Measurements from ENCODE around the gene NCOR2. TPM values are rescaled to one million over a fixed set of nuclear protein-coding genes. Genes with fewer than 3 reads are reported as not detected.

Gene NCOR2
- polyA plus RNA-seq, 1 donor from 2014 or later, result 4.8 TPM

DNA sequence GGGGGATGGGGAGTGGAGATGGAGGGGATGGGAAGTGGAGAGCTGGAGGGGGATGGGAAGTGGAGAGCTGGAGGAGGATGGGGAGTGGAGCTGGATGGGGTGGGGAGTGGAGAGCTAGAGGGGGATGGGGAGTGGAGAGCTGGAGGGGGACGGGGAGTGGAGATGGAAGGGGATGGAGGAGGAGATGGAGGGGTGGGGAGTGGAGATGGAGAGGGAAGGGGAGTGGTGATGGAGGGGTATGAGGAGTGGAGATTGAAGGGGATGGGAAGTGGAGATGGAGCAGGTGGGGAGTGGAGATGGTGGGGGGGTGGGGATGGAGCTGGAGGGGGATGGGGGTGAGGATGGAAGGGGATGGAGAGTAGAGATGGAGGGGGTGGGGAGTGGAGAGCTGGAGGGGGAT is 26.1 kb downstream of the NCOR2 start:
- Histone ChIP-seq H3K79me2 (replicated peaks; ENCODE audit: insufficient read depth, low read length) (peaks cover 26% of the 10 kb centered on the region), H3K4me3 (ENCODE audit: low read length) (no peak overlapping the region), H3K36me3 (ENCODE audit: insufficient read depth, low read length) (no peaks in the 10 kb centered on the region), H3K27me3 (ENCODE audit: insufficient read depth, low read depth, low read length) (no peaks in the 10 kb centered on the region), H3K27ac (ENCODE audit: low read length) (no peak overlapping the region), H3K9me3 (ENCODE audit: low read length) (no peaks in the 10 kb centered on the region), H3K4me2 (ENCODE audit: low read length) (no peak overlapping the region), H3K9me2 (ENCODE audit: insufficient read depth, low read length) (no peaks in the 10 kb centered on the region), H4K20me1 (ENCODE audit: insufficient read depth) (no peaks in the 10 kb centered on the region), H3F3A (ENCODE audit: insufficient read depth, low read length, poor library complexity, severe bottlenecking) (no peaks in the 10 kb centered on the region), H2AFZ (ENCODE audit: low read depth, low read length) (no peak overlapping the region), H3K9ac (ENCODE audit: low read length) (no peak overlapping the region)
- TF ChIP-seq TAF1 (IDR thresholded peaks at IDR 0.05; ENCODE audit: low read depth) (no peak), EZH2 (IDR thresholded peaks at IDR 0.05; ENCODE audit: borderline replicate concordance, insufficient read depth, low read length, poor library complexity, severe bottlenecking) (no peak), SMC3 (conservative IDR thresholded peaks at IDR 0.05; ENCODE audit: poor library complexity) (no peak), MXI1 (conservative IDR thresholded peaks at IDR 0.05; ENCODE audit: poor library complexity, severe bottlenecking) (no peak), RAD21 (conservative IDR thresholded peaks at IDR 0.05) (no peak), POLR2AphosphoS5 (IDR thresholded peaks at IDR 0.05) (no peak), EP300 (conservative IDR thresholded peaks at IDR 0.05; ENCODE audit: poor library complexity, severe bottlenecking) (no peak)
- TF ChIP-seq, protein P1, sequence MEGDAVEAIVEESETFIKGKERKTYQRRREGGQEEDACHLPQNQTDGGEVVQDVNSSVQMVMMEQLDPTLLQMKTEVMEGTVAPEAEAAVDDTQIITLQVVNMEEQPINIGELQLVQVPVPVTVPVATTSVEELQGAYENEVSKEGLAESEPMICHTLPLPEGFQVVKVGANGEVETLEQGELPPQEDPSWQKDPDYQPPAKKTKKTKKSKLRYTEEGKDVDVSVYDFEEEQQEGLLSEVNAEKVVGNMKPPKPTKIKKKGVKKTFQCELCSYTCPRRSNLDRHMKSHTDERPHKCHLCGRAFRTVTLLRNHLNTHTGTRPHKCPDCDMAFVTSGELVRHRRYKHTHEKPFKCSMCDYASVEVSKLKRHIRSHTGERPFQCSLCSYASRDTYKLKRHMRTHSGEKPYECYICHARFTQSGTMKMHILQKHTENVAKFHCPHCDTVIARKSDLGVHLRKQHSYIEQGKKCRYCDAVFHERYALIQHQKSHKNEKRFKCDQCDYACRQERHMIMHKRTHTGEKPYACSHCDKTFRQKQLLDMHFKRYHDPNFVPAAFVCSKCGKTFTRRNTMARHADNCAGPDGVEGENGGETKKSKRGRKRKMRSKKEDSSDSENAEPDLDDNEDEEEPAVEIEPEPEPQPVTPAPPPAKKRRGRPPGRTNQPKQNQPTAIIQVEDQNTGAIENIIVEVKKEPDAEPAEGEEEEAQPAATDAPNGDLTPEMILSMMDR (IDR thresholded peaks at IDR 0.05; ENCODE audit: poor library complexity, severe bottlenecking), result no peak
- TF ChIP-seq, protein P2, sequence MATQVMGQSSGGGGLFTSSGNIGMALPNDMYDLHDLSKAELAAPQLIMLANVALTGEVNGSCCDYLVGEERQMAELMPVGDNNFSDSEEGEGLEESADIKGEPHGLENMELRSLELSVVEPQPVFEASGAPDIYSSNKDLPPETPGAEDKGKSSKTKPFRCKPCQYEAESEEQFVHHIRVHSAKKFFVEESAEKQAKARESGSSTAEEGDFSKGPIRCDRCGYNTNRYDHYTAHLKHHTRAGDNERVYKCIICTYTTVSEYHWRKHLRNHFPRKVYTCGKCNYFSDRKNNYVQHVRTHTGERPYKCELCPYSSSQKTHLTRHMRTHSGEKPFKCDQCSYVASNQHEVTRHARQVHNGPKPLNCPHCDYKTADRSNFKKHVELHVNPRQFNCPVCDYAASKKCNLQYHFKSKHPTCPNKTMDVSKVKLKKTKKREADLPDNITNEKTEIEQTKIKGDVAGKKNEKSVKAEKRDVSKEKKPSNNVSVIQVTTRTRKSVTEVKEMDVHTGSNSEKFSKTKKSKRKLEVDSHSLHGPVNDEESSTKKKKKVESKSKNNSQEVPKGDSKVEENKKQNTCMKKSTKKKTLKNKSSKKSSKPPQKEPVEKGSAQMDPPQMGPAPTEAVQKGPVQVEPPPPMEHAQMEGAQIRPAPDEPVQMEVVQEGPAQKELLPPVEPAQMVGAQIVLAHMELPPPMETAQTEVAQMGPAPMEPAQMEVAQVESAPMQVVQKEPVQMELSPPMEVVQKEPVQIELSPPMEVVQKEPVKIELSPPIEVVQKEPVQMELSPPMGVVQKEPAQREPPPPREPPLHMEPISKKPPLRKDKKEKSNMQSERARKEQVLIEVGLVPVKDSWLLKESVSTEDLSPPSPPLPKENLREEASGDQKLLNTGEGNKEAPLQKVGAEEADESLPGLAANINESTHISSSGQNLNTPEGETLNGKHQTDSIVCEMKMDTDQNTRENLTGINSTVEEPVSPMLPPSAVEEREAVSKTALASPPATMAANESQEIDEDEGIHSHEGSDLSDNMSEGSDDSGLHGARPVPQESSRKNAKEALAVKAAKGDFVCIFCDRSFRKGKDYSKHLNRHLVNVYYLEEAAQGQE (IDR thresholded peaks at IDR 0.05; ENCODE audit: borderline replicate concordance), result no peak

DNA sequence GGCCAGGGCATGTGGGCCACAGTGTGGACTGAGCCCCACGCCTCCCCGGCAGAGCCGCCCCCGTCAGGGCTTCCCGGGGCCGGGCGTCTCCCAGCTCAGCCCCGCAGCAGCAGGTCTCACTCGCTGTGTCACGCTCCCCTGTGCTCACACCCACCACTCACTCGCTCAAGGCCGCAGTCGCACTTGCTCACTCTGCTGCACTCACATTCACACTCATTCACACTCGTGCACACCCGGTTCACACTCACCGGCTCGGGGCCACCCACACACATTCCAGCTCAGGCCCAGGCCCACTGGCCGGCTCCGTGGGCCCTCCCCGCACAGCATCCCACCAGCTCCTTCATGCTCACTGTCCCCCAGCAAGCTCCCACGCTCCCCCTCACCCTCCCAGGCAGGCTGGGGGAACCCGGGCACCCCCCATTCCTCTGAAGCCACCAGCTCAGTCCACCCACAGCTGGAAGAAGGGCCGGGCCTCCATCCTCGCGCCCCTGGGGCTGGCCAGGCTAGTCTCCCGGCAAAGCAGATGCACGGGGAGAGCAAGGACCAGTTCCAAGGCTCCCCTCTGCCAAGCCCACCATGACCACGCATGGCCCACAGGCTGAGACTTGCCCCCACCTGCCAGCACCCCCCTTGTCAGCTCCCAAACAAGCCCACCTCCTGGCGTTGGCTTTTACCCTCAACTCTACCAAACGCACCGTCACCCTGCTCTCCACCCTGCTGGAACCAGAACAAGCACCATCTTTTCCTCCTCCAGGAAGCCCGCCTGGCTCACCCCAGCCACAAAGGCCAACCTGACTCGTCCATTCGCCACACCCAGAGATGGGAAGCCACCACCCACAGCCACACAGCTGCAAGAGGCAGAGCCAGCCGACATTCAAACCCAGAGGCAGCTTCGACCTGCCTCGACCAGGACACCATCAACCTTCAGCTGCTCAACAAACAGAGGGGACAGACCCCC is 28.0 kb downstream of the NCOR2 start:
- Histone ChIP-seq H3K9me2 (ENCODE audit: insufficient read depth, low read length) (no peaks in the 10 kb centered on the region), H3K27ac (ENCODE audit: low read length) (no peak overlapping the region), H3K4me3 (ENCODE audit: low read length) (no peak overlapping the region), H3F3A (ENCODE audit: insufficient read depth, low read length, poor library complexity, severe bottlenecking) (no peaks in the 10 kb centered on the region), H3K9ac (ENCODE audit: low read length) (no peak overlapping the region), H3K27me3 (ENCODE audit: insufficient read depth, low read depth, low read length) (no peaks in the 10 kb centered on the region), H3K36me3 (ENCODE audit: insufficient read depth, low read length) (no peaks in the 10 kb centered on the region), H2AFZ (ENCODE audit: low read depth, low read length) (no peak overlapping the region), H4K20me1 (ENCODE audit: insufficient read depth) (no peaks in the 10 kb centered on the region), H3K79me2 (replicated peaks; ENCODE audit: insufficient read depth, low read length) (peaks cover 28% of the 10 kb centered on the region), H3K4me2 (ENCODE audit: low read length) (no peak overlapping the region), H3K9me3 (ENCODE audit: low read length) (no peaks in the 10 kb centered on the region)
- TF ChIP-seq POLR2AphosphoS5 (IDR thresholded peaks at IDR 0.05) (no peak), EP300 (conservative IDR thresholded peaks at IDR 0.05; ENCODE audit: poor library complexity, severe bottlenecking) (no peak), EZH2 (IDR thresholded peaks at IDR 0.05; ENCODE audit: borderline replicate concordance, insufficient read depth, low read length, poor library complexity, severe bottlenecking) (no peak), MXI1 (conservative IDR thresholded peaks at IDR 0.05; ENCODE audit: poor library complexity, severe bottlenecking) (no peak)

All from neural cell (in vitro differentiated cells).